GM10847 (cell line): ENCODE data around the gene GOLGA7B.

Experiments used
- POLR2A ChIP-seq: IDR thresholded peaks from 2 replicates; pipeline ENCODE4 v1.6.1; 2011; ENCODE audit not compliant: insufficient read length; ENCODE audit errors: extremely low read depth

Gene GOLGA7B

DNA sequence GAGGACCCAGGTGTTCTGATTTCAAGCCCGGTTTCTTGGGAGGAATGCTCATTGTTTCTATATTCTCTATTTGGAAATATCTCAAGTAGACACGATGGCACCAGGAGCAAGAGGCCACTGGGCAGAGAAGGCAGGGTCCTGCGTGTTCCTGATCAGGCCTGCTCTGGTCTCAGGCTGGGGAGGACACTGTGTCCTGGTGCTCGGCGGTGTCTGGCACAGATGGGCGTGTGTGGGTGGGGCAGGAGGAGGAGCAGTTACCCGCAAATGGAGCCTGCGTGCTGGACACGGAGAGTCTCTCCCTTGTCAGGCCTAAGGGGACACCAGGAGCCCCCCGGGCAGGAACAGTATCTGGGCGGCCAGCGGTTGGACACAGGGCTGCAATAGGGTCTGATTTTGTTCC, 25.9 kb upstream of the GOLGA7B start:
- no peak for TF ChIP-seq POLR2A

DNA sequence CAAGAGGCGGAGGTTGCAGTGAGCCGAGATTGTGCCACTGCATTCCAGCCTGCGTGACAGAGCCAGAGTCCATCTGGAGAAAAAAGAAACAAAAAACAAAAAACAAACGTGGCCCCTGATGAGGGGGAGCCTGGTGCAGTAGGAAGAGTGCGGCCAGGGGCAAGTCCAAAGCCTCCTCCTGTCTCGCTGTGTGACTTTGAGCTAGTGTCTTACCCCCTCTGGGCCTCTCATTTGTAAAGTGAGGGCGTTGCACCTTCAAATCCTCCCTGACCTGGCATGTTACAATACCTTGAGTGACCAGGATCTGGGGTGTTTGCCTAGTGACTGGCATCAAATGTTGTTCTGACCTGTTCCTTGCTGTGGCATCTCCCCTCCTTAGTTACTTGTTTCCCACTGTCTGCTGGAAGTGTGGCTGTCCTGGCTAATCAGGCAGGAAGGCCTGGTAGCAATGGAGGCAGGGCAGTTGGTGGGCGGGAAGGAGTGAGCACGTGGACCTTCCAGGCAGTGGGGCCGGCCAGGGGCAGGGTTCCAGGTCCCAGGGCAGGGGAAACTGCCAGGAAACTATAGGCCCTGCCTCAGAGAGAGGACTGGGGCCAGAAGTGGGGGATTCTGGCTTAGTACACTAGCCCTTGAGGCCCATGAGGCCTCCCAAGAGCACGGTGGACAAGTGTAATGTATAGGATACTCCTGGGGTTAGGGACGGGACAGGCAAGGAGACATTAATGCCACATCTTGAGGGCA, 24.5 kb upstream of the GOLGA7B start:
- TF ChIP-seq POLR2A, result no peak

- TF ChIP-seq POLR2A, result no peak
Observed at GRCh38 chr10:97826892-97827291, 22.8 kb upstream of the GOLGA7B start.

- no peak for TF ChIP-seq POLR2A
Observed at GRCh38 chr10:97827702-97828291, 21.8 kb upstream of the GOLGA7B start.

DNA sequence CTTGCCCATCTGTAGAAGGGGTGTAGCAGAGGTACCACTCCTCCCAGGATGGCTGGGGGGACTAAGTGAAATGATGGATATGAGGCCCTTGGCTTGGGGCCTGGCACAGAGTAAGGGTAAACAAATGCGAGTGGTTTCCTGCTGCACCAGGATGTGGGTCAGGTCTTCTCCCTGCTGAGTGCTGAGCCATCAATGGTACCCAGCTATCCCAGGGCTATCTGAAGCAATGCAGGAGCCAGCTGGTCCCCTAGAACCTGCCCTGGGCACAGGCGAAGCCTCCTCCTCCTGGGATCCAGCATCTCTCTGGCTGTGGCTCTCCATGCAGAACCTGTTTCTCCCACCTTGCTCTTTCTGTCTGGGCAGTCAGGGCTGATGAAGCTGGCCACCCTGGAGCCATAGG, 20.9 kb upstream of the GOLGA7B start:
- TF ChIP-seq POLR2A, result no peak

- TF ChIP-seq POLR2A, result no peak
Observed at GRCh38 chr10:97830064-97830463, 19.6 kb upstream of the GOLGA7B start.

- TF ChIP-seq POLR2A, result no peak
Observed at GRCh38 chr10:97831259-97831658, 18.4 kb upstream of the GOLGA7B start.

DNA sequence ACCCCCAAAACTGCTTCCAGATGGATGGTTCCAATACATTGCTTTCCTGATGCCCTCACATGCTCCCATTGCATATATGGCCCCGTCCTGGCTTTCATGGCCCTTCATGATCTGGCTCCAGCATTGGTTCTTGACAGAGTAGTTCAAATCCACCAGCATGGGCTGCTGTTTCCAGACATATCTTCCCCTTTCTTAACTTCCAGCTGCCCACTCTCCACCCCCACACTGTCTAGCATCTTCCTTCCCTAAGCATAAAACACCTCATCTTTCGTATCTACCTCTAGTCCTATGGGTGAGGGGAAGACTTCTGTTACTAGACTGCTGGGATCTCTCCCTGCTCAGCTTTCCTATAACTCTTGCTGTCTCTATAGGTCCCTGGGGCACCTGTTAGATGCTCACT, 13.2 kb upstream of the GOLGA7B start:
- TF ChIP-seq POLR2A, result no peak

DNA sequence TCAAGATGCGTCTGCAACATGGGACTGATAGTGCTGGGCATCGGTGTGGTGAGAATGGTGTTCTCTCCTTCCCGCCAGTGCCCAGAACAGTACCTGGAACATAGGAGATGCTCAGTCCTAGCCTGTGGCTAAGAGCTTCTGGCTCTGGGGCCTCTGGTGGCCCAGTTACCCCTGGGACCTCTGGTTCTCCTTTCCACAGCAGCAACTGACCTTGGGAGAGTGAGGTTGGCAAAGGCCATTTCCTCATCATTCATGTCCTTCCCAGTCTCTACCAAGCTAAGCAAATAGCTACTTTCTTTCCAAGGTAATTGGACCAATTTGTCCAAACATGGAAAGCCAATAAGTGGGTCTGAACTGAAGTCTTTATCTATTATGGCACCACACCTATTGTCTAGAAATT, 11.6 kb upstream of the GOLGA7B start:
- no peak for TF ChIP-seq POLR2A

- no peak for TF ChIP-seq POLR2A
Observed at GRCh38 chr10:97842656-97843280, 6.9 kb upstream of the GOLGA7B start.

- no peak for TF ChIP-seq POLR2A
Observed at GRCh38 chr10:97843281-97843671, 6.4 kb upstream of the GOLGA7B start.

DNA sequence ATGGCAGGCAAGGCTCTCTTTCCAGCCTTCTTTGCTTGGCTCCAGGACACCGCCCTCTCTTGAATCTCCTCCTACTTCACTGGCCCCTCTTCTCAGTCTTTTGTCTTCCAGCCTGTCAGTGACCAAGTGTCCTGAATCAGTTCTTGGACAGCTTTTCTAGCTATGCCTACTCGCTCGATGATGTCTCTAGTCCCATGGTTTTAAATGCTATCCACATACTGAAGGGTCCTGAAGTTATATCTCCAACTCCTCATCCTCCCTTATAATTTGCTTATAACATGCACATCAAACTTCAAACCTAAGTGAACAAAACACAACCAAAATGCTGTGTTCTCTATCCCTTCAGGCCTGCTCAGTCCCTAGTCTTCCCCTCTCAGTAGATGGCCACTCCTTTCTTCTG, 5.0 kb upstream of the GOLGA7B start:
- TF ChIP-seq POLR2A, result no peak

- TF ChIP-seq POLR2A, result no peak
Observed at GRCh38 chr10:97849103-97849686, 448 bp upstream of the GOLGA7B start.

- TF ChIP-seq POLR2A, result no peak
Observed at GRCh38 chr10:97850446-97850845, 803 bp downstream of the GOLGA7B start.

DNA sequence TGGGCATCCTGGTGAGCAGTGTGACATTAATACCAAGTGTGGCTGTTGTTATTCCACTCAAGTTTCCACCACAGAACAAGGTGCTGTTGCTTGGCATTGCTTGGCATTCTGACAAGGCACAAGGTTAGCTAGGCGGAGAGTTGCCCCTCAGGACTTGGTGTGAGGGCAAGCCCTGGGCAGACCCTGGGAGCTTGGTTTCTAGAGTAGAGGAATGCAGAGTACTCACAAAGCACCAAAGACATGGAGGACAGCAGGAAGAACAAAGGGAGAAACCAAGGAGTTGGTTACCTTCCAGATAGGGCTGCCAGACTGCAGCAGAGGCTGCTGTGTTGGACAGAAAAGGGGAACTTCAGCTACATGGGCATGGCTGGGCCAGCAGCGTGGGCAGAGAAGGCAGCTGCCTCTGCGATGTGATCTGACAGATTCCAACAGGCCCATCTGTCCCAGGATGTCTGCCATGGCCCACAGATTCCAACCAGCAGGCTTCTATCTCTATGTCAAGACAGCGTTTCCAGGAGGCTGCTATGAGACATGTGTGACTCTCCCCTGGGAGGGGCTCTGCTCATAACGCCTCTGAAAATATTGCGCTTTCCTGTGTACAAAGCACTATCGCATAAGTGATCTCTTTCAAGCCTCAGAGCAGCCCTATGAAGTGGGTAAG, 1.8 kb downstream of the GOLGA7B start:
- no peak for TF ChIP-seq POLR2A

- no peak for TF ChIP-seq POLR2A
Observed at GRCh38 chr10:97852277-97852676, 2.6 kb downstream of the GOLGA7B start.
